Neutrophil (primary cell): Measurements from ENCODE around the gene MGRN1.

Experiments used
- H3K27ac ChIP-seq: fragments of 200-600 bp; sonication (generic); 2 replicates; pipeline ENCODE4 v1.5.1; 2016; ENCODE audit warnings: mild to moderate bottlenecking, moderate library complexity
- H3K27me3 ChIP-seq: fragments of 200-600 bp; sonication (generic); 2 replicates; pipeline ENCODE4 v1.6.0; 2016; ENCODE audit warnings: mild to moderate bottlenecking
- H3K36me3 ChIP-seq: fragments of 200-600 bp; sonication (generic); 2 replicates; pipeline ENCODE4 v1.5.1; 2017
- H3K4me1 ChIP-seq, 2 experiments: fragments of 200-600 bp in 1 of 2; sonication (generic) in 1 of 2; 1 replicate in 1 of 2; 2 replicates in 1 of 2; pipeline versions ENCODE4 v1.5.1 to v1.6.1; 2013 to 2016; ENCODE audit warnings: low read depth in 1 of 2, low read length in 1 of 2, mild to moderate bottlenecking in 1 of 2, moderate library complexity in 1 of 2; ENCODE audit not compliant: control insufficient read depth in 1 of 2, insufficient read depth in 1 of 2
- H3K4me3 ChIP-seq, 2 experiments: fragments of 200-600 bp in 1 of 2; sonication (generic) in 1 of 2; 1 replicate in 1 of 2; 2 replicates in 1 of 2; pipeline ENCODE4 v1.5.1; 2013 to 2016; ENCODE audit warnings: low read depth in 1 of 2, low read length in 1 of 2, mild to moderate bottlenecking in 1 of 2, moderate library complexity in 1 of 2
- H3K9me3 ChIP-seq: fragments of 200-600 bp; sonication (generic); 2 replicates; pipeline ENCODE4 v1.5.1; 2016
- CTCF ChIP-seq: fragments of 200-600 bp; sonication (generic); IDR thresholded peaks from 2 replicates; pipeline ENCODE4 v1.5.1; 2016; ENCODE audit warnings: antibody characterized with exemption

MGRN1 gene

GRCh38 chr16:4686497-4687210 is 62.0 kb downstream of the MGRN1 start:
- H3K4me3 ChIP-seq = no peak overlapping the region
- H3K27ac ChIP-seq = no peak overlapping the region
- H3K36me3 ChIP-seq = peaks cover 92% of the 10 kb centered on the region
- H3K27me3 ChIP-seq = no peaks in the 10 kb centered on the region
- peaks cover 15 to 19% of the 10 kb centered on the region in 2 experiments for H3K4me1 ChIP-seq
- no peaks in the 10 kb centered on the region for H3K9me3 ChIP-seq
- TF ChIP-seq CTCF = no peak

- H3K27me3 ChIP-seq = no peaks in the 10 kb centered on the region
- H3K4me1 ChIP-seq = peaks cover 22 to 27% of the 10 kb centered on the region in 2 experiments
- H3K9me3 ChIP-seq = no peaks in the 10 kb centered on the region
- peaks cover 85% of the 10 kb centered on the region for H3K36me3 ChIP-seq
- no peak overlapping the region for H3K4me3 ChIP-seq
- TF ChIP-seq CTCF = no peak
- H3K27ac ChIP-seq = no peak overlapping the region
Observed at GRCh38 chr16:4687416-4687815, 62.8 kb downstream of the MGRN1 start.

GRCh38 chr16:4687946-4688673 is 63.5 kb downstream of the MGRN1 start:
- TF ChIP-seq CTCF = no peak
- no peak overlapping the region for H3K27ac ChIP-seq
- H3K36me3 ChIP-seq = peaks cover 78% of the 10 kb centered on the region

GRCh38 chr16:4688674-4689045 is 64.0 kb downstream of the MGRN1 start:
- no peaks in the 10 kb centered on the region for H3K27me3 ChIP-seq
- H3K4me3 ChIP-seq = no peak overlapping the region
- no peak overlapping the region for H3K27ac ChIP-seq
- no peak for TF ChIP-seq CTCF
- no peaks in the 10 kb centered on the region for H3K9me3 ChIP-seq
- H3K36me3 ChIP-seq = peaks cover 72% of the 10 kb centered on the region
- H3K4me1 ChIP-seq = peaks cover 31 to 36% of the 10 kb centered on the region in 2 experiments

More at GRCh38 chr16:4687946-4688673, 63.5 kb downstream of the MGRN1 start:
- no peaks in the 10 kb centered on the region for H3K27me3 ChIP-seq
- H3K4me1 ChIP-seq = peaks cover 29 to 34% of the 10 kb centered on the region in 2 experiments
- no peaks in the 10 kb centered on the region for H3K9me3 ChIP-seq
- no peak overlapping the region for H3K4me3 ChIP-seq

- Histone ChIP-seq H3K27me3 (no peaks in the 10 kb centered on the region), H3K27ac (no peak overlapping the region), H3K4me1 (peaks cover 31 to 38% of the 10 kb centered on the region in 2 experiments), H3K36me3 (peaks cover 67% of the 10 kb centered on the region), H3K9me3 (no peaks in the 10 kb centered on the region), H3K4me3 (no peak overlapping the region)
- no peak for TF ChIP-seq CTCF
Observed at GRCh38 chr16:4689091-4689671, 64.6 kb downstream of the MGRN1 start.
